ENCODE results near the gene TAB2. TPM values are rescaled to one million over a fixed set of nuclear protein-coding genes. Genes with fewer than 3 reads are reported as not detected.

Gene TAB2
- total and polyA plus RNA-seq, 2 of the 8 experiments (the other 6 are each of a cell fraction or from before 2014, with no cell fraction given): 40.4 to 63.0 TPM

DNA sequence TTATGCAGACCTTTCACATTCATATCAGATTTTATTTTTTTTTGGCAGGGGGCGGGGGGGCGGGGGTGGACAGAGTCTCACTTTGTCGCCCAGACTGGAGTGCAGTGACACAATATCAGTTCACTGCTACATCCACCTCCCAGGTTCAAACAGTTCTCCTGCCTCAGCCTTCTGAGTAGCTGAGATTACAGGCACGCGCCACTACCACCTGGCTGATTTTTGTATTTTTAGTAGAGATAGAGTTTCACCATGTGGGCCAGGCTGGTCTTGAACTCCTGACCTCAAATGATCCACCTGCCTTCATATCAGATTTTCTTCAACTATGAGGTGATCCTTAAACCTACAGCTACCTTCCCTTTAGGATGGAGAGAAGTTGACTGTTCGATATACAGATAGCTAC lies 74.6 kb downstream of the TAB2 start (continued):
- TF ChIP-seq CHD7 (IDR thresholded peaks at IDR 0.05; ENCODE audit: insufficient replicate concordance, low read length): no peak
- no peak for TF ChIP-seq EZH2 (IDR thresholded peaks at IDR 0.05; ENCODE audit: low read depth, low read length, severe bottlenecking)
- no peak for TF ChIP-seq ASH2L (IDR thresholded peaks at IDR 0.05; ENCODE audit: low read length)
- TF ChIP-seq CREB1 (IDR thresholded peaks at IDR 0.05): no peak
- TF ChIP-seq RFX5 (IDR thresholded peaks at IDR 0.05; ENCODE audit: borderline replicate concordance, low read depth, low read length): no peak
- TF ChIP-seq CHD2 (IDR thresholded peaks at IDR 0.05; ENCODE audit: low read length): no peak
- no peak for TF ChIP-seq GTF2F1 (IDR thresholded peaks at IDR 0.05; ENCODE audit: borderline replicate concordance, low read depth, low read length)
- TF ChIP-seq RXRA (IDR thresholded peaks at IDR 0.05; ENCODE audit: insufficient read depth, low read depth, low read length): no peak
- no peak for TF ChIP-seq BRCA1 (IDR thresholded peaks at IDR 0.05; ENCODE audit: low read depth, low read length)
